CD4-positive, alpha-beta T cell treated with Interleukin-4 for 4 hours (primary cell): ENCODE data around the gene MALAT1.

ENCODE experiments used
- DNase-seq: peaks from one replicate; pipeline ENCODE4 v3.0.0-alpha.2; 2020

MALAT1 gene

DNA sequence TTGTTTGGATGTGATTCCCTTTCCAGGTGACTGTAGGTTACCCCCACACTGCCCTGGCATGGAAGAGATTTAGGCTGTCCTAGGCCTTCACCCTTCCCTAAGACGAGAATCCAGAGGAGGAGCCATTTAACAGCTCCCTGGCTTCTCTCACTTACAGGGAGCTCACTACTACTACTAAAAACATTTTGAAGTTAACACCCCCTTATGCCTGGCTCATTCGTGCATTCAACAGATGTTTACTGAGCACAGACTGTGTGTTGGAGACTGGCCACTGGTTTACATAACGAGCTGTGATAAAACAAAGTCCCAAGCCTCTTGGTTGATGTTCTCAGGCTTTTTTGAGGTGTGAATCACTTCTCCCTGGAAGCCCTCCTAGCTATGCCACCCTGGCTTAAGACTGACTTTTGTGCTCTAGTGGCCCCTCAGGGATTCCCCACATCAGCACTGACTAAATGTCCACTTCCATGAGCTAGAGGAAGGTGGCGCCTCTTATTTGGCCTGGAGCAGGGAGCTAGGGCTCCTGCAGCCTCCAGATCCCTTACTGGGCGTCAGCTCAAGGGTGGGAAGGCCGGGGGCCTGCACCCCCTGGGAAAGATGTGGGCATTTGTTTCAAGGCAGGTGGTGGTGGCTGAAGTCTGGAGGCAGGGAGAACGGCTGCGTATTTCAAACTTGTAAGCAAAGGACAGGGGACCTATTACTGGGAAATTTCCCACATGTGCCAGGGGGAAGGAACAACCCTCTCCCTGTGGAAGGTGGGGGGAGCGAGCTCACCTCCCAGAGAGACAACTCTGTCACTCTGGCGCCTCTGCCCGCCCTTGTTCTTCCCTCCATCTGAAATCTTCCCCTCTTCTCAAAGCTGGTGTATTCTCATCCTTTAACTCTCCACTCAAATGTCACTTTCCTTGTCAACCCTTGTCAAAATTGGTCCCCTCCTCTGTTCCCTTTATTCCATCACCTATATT lies 19.4 kb upstream of the MALAT1 start:
- no peak for DNase-seq

GRCh38 chr11:65482306-65482850 lies 16.5 kb upstream of the MALAT1 start:
- DNase-seq: no peak

DNA sequence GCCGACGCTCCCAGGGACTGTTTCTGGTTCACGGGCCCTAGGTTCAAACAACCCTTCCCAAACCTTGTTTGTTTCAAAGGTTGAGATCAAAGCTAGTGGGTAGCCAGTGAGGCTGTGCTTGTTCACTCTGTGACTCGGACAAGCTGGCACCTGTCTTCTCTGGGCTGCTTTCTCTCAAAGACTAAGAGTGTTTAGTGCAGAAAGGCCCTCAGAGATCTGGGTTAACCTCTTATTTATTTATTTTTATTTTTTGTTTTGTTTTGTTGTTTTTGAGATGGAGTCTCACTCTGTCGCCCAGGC lies 13.0 kb upstream of the MALAT1 start:
- no peak for DNase-seq

DNA sequence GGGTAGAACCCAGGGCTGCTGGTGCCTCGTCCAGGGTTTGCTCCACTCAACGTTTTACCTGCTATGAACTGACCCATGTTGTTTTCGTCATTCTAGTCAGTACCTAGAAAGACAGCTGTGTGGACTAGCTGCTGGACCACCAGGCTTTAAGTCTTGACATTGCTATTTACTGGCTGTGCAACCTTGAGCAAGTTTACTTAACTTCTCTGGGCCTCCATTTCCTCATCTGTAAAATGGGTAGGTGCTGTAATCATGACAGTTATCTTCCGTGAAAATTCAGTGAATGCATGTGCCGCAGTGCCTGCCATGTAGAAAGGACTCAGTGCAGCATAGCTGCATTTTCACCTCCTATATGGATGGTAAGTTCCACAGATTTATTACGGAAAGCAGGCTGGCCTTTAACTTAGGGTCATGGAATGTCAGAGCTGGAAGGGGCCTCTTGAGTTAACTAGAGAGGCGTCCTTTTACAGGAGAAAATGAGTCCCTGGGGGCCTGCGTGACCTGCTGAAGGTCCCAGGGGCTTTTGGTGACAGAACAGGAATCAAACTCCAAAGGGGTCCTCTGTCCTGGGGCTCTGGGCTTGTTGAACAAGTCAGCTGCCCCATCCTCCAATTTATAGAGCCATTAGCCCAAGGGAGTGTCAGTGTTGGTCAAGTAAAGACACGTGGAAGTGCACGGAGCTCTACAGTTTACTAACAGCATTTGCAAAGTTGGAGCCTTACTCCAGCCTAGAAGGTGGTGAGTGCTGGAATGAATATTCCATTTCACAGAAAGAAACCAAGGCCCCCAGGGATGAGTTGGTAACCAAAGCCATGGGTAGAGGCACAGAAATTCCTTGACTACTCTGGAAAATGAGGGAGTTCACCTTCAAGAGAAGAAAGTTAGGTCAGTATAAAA lies 12.0 kb upstream of the MALAT1 start:
- DNase-seq: no peak

GRCh38 chr11:65487467-65488272 lies 11.2 kb upstream of the MALAT1 start:
- no peak for DNase-seq

DNA sequence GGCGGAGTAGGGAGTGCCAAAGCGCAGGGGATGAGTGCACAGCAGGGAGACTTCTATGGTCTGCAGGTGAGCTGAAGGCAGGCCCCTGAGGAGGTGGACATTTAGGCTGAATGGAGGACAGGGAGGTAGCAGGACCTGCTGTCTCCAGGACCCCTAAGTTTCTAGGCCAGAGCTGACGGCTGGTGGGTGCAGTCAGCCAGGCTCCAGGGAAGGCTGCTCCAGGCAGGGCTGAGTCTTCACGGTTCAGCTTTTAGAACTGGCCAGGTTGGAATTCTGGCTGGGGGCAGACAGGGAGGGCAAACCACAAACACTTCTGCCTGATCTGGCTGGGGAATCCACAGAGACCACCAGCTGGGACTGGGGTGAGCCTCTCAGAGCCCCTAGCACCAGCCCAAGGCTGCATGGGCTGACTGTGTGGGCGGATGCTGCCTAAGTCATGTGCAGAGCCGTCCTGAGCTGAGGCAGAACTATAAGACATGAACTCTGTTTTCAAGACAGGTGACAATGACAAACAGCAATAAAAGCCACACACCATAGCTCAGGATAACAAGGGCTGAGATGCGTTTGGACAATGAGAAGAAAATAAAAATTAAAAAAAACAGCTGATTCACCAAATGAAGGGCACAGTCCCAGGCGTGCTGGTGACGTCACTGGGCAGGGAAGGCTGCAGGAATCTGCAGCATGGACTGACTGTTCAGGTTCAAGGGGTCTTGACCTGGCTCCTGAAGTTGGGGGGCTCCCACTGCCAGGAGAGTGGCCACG lies 10.4 kb upstream of the MALAT1 start:
- DNase-seq: no peak

DNA sequence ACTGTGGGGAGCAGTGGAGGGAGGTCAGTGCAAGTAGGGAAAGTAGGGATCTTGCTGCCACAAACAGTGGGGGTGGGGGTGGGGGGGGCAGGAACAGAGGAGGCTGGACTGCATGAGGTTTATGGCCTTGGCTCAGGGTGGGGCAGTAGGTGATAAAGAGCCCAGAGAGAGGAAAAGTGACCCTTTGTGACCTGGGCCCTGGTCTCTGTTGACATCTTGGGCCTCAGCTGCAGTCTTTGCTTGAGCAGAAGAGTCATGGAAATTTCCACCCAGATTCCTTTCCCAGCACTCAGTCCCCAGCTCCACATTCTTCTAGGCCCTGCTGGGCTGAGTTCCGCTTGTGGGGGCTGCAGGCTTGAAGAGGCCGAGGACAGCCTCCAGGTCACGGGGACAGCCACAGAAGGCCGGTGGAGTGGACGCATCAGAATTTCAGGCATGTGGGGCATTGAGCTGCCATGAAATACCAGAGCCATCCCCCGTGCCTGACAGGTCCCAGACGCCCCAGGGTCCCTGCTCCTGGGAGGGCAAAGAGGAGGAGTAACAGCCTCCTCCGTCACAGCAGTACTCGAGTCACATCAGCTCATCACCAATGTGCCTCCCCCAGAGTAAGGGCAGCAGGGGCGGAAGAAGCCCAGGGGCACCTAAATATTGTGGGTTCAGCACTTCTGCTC lies 9.7 kb upstream of the MALAT1 start:
- DNase-seq: no peak

- DNase-seq: no peak
Observed at GRCh38 chr11:65489706-65490320, 9.0 kb upstream of the MALAT1 start.

GRCh38 chr11:65491163-65491465 lies 7.7 kb upstream of the MALAT1 start:
- DNase-seq: no peak

- no peak for DNase-seq
Observed at GRCh38 chr11:65491614-65492386, 7.0 kb upstream of the MALAT1 start.

DNA sequence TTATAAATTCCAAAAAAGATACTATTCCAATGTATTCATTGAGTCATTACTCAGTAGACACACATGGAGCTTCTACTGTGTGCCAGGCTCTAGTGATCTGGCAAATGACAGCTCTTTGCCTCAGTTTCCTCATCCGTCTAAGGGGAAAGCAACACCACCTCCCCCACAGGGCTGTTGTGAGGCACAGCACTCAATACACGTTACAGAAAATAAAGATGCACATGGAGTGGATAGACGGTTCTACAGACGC lies 6.5 kb upstream of the MALAT1 start:
- no peak for DNase-seq

DNA sequence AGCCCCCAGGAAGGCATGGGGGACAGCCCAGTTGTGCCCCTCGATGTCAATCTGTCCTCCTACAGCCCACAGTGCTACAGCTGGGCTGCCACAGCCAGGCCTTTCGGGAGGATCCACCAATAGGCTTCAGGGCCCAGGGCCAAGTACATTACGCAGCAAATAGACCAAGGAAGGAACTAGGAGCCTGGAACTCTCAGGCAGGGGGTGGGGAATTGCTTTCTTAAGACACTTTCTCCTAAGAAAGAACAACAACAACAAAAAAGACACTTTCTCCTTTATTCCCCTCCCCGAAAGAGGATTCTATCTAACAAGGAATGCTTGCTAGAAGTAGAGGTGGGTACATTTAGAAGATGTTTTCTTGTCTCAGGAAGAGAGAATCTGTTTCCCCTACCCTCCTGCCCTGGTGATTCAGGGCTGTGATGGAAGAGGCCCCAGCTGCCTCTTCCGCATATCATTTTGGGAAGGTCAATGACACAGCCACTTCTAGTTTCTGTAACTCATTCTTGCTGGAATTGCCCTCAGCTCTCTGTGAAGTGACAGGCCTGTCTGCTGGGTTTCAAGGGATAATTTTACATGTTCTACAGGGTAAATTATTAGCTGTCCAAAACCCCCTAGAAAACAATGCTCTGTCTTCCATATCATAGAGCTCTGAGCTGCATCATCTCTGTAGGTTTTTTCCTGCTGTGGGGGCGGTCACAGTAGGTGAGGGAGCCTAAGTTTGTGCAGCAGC lies 6.0 kb upstream of the MALAT1 start:
- no peak for DNase-seq

DNA sequence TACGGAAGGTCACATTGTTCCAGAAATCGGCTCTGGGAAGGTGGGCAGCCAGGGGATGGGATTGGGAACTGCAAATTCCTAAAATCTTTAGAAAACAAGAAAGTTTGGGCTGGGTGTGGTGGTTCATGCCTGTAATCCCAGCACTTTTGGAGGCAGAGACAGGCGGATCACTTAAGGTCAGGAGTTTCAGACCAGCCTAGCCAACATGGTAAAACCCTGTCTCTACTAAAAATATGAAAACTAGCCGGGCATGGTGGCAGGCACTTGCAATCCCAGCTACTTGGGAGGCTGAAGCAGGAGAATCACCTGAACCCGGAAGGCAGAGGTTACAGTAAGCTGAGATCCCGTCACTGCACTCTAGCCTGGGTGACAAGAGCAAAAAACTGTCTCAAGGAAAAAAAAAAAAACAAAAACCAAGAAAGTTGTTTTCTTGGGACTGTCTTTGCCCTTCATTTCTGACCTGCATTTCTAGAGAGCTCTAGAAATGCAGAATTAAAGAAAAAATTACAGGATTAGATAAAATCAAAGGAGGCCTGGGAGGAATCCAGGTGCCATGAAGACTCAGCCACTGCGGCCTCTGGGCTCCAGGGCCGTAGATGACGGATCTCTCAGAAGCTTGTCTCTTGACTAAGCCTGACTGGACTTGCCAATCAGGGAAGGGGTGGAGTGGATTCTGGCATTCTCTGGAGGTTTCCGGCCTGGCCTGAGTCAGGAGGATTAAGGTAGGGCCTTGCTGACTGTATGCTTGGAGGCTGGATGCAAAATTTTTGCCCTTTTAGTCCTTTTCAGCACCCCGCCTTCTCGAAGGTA lies 5.3 kb upstream of the MALAT1 start:
- no peak for DNase-seq

GRCh38 chr11:65496304-65497140 lies 2.3 kb upstream of the MALAT1 start:
- no peak for DNase-seq

GRCh38 chr11:65497141-65498041 lies 1.5 kb upstream of the MALAT1 start:
- peak; percentile 99 for DNase-seq

DNA sequence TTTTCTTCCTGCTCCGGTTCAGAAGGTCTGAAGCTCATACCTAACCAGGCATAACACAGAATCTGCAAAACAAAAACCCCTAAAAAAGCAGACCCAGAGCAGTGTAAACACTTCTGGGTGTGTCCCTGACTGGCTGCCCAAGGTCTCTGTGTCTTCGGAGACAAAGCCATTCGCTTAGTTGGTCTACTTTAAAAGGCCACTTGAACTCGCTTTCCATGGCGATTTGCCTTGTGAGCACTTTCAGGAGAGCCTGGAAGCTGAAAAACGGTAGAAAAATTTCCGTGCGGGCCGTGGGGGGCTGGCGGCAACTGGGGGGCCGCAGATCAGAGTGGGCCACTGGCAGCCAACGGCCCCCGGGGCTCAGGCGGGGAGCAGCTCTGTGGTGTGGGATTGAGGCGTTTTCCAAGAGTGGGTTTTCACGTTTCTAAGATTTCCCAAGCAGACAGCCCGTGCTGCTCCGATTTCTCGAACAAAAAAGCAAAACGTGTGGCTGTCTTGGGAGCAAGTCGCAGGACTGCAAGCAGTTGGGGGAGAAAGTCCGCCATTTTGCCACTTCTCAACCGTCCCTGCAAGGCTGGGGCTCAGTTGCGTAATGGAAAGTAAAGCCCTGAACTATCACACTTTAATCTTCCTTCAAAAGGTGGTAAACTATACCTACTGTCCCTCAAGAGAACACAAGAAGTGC lies 661 bp upstream of the MALAT1 start:
- DNase-seq: peak; percentile 73

- DNase-seq: no peak
Observed at GRCh38 chr11:65498727-65498976, 193 bp upstream of the MALAT1 start.
